Endodermal cell (in vitro differentiated cells): ENCODE data around the gene KRTAP5-8. TPM values are rescaled to one million over a fixed set of nuclear protein-coding genes. Genes with fewer than 3 reads are reported as not detected.
"Not testable (repeated sequence)": the region's sequence is repeated elsewhere in the genome, so short reads cannot be mapped to it uniquely, and the experiment has no call there.

Experiments used
- DNase-seq: peaks from one replicate; pipeline ENCODE4 v3.0.0-alpha.2; 2017
- H3K27ac ChIP-seq: 2 replicates; pipeline ENCODE4 v1.5.1; 2013; ENCODE audit warnings: mild to moderate bottlenecking, low read depth, low read length, moderate library complexity
- H3K27me3 ChIP-seq: 2 replicates; pipeline ENCODE4 v1.6.1; 2013; ENCODE audit warnings: mild to moderate bottlenecking, low read length, moderate library complexity; ENCODE audit not compliant: insufficient read depth, control insufficient read depth, poor library complexity, severe bottlenecking
- H3K36me3 ChIP-seq: 2 replicates; pipeline ENCODE4 v1.7.0; 2013; ENCODE audit warnings: mild to moderate bottlenecking, low read length, moderate library complexity; ENCODE audit not compliant: control insufficient read depth, insufficient read depth
- H3K4me1 ChIP-seq: one replicate; pipeline ENCODE4 v1.7.0; 2013; ENCODE audit warnings: low read length; ENCODE audit not compliant: control insufficient read depth, insufficient read depth
- H3K4me3 ChIP-seq: 2 replicates; pipeline ENCODE4 v1.5.1; 2013; ENCODE audit warnings: mild to moderate bottlenecking, low read length, moderate library complexity
- H3K9ac ChIP-seq: 2 replicates; pipeline ENCODE4 v1.6.1; 2013; ENCODE audit warnings: mild to moderate bottlenecking, low read length, moderate library complexity; ENCODE audit not compliant: poor library complexity, severe bottlenecking; ENCODE audit errors: extremely low read depth
- H3K9me3 ChIP-seq: 2 replicates; pipeline ENCODE4 v1.6.1; 2013; ENCODE audit warnings: mild to moderate bottlenecking, low read length, moderate library complexity; ENCODE audit not compliant: control insufficient read depth
- H3K27ac Mint-ChIP-seq: 2 replicates; pipeline ENCODE4 v1.8.0; 2020; ENCODE audit warnings: mixed read lengths
- H3K27me3 Mint-ChIP-seq: 2 replicates; pipeline ENCODE4 v1.8.0; 2021; ENCODE audit warnings: mild to moderate bottlenecking, mixed read lengths; ENCODE audit not compliant: insufficient read depth
- H3K36me3 Mint-ChIP-seq: 2 replicates; pipeline ENCODE4 v1.8.0; 2020; ENCODE audit warnings: low read depth, mixed read lengths
- H3K4me1 Mint-ChIP-seq: 2 replicates; pipeline ENCODE4 v1.8.0; 2020; ENCODE audit warnings: mixed read lengths
- H3K4me3 Mint-ChIP-seq: 2 replicates; pipeline ENCODE4 v1.8.0; 2020; ENCODE audit warnings: mild to moderate bottlenecking, moderate library complexity, mixed read lengths
- H3K9me3 Mint-ChIP-seq: 2 replicates; pipeline ENCODE4 v1.8.0; 2020; ENCODE audit warnings: mild to moderate bottlenecking, mixed read lengths
- WGBS, 2 experiments: methylation state at CpG; one replicate each; pipeline versions ENCODE4 v1.1.5 to v1.1.7; 2013; ENCODE audit warnings: missing lambda C conversion rate in 2 of 2, mixed read lengths in 1 of 2; ENCODE audit not compliant: insufficient coverage in 1 of 2, insufficient read length in 1 of 2; 5-methylcytosine and 5-hydroxymethylcytosine counted together
- total RNA-seq, 2 donors: library from RNA; stranded (reverse); fragmentation: NEBNext Ultra II Directional in 1 of 2; extraction: Animal tissue kit (Norgen Biotek cat#: 25700) in 1 of 2; gene quantifications; 2 replicates in 1 of 2; 3 replicates in 1 of 2; pipeline ENCODE4 v1.2.1, GENCODE V29; 2021
- TF ChIP-seq, protein P1 (sequence below): fragments of 200-600 bp; sonication (generic); conservative IDR thresholded peaks from 2 replicates; pipeline ENCODE4 v1.5.0; 2021; ENCODE audit warnings: antibody characterized with exemption, mild to moderate bottlenecking

KRTAP5-8 gene
- total RNA-seq, 2 donors from 2014 or later, result not detected

DNA sequence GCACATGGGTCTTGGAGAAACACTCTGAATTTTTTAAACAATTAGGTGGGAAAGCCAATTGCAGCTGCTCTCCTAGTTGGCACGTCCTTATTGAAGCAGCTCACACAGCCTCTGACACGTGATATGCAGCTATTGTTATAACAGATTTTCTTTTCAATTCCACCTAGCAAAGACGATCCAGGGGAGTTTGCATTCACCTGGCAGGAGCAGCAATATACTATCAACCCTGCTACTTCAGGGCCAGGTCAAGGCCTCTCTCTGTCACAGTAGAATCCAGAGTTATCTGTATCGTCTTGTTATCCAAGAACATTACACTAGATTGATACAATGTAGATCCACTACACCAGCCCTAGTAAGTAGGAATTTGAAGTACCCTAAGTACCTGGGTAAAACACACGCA, 36.6 kb downstream of the KRTAP5-8 start:
- no peaks in the 10 kb centered on the region for H3K4me1 ChIP-seq
- Mint-ChIP-seq H3K4me3 (no peak overlapping the region), H3K36me3 (no peaks in the 10 kb centered on the region), H3K27ac (no peak overlapping the region), H3K9me3 (no peaks in the 10 kb centered on the region), H3K27me3 (peaks cover 4% of the 10 kb centered on the region), H3K4me1 (peaks cover 9% of the 10 kb centered on the region)
- no peak overlapping the region for H3K4me3 ChIP-seq
- 75 to 85% methylated on average over 4 to 5 of the region's 5 CpGs for WGBS, 2 experiments
- H3K27ac ChIP-seq, result no peak overlapping the region
- no peak overlapping the region for H3K9ac ChIP-seq
- TF ChIP-seq, protein P1, sequence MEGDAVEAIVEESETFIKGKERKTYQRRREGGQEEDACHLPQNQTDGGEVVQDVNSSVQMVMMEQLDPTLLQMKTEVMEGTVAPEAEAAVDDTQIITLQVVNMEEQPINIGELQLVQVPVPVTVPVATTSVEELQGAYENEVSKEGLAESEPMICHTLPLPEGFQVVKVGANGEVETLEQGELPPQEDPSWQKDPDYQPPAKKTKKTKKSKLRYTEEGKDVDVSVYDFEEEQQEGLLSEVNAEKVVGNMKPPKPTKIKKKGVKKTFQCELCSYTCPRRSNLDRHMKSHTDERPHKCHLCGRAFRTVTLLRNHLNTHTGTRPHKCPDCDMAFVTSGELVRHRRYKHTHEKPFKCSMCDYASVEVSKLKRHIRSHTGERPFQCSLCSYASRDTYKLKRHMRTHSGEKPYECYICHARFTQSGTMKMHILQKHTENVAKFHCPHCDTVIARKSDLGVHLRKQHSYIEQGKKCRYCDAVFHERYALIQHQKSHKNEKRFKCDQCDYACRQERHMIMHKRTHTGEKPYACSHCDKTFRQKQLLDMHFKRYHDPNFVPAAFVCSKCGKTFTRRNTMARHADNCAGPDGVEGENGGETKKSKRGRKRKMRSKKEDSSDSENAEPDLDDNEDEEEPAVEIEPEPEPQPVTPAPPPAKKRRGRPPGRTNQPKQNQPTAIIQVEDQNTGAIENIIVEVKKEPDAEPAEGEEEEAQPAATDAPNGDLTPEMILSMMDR, result no peak
- no peaks in the 10 kb centered on the region for H3K36me3 ChIP-seq
- no peaks in the 10 kb centered on the region for H3K27me3 ChIP-seq
- H3K9me3 ChIP-seq, result no peaks in the 10 kb centered on the region
- no peak for DNase-seq

DNA sequence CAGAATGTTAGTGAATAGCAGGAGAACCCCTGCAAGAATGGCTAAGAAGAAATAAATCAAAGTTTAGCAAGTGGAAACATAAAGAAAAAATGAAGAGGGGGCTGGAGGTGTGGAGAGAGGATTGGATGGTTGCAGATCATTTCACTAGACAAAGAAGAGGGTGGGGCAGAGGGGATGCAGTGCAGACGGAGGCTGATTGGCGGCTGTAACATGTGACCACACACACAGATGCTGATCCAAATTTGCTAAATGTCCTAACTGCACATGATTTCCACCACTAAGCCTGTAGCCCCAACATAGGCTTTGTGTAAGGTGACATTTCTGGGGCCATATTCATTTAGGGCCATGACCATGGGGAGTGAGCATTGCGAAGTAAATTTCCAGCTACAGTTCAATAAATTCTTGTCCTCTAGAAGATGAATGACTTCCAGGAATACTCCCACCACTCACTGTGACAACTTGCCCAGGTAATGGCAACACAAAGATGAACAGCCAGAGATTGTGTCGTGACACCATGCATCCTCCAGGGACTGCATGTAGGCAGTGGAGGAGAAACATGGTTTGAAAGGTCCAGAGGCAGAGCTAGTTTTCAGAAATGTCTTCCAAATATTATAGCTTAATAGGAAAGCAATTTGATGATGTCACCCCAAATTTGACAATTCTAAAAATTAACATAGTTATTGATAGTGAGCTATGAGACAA, 38.0 kb downstream of the KRTAP5-8 start:
- H3K9me3 ChIP-seq, result no peaks in the 10 kb centered on the region
- Mint-ChIP-seq H3K4me1 (peaks cover 14% of the 10 kb centered on the region), H3K36me3 (no peaks in the 10 kb centered on the region), H3K27ac (no peak overlapping the region), H3K4me3 (no peak overlapping the region), H3K27me3 (peaks cover 9% of the 10 kb centered on the region), H3K9me3 (no peaks in the 10 kb centered on the region)
- no peaks in the 10 kb centered on the region for H3K4me1 ChIP-seq
- H3K27ac ChIP-seq, result no peak overlapping the region
- TF ChIP-seq, protein P1, result no peak
- DNase-seq, result no peak
- no peaks in the 10 kb centered on the region for H3K36me3 ChIP-seq
- no peak overlapping the region for H3K4me3 ChIP-seq
- H3K27me3 ChIP-seq, result no peaks in the 10 kb centered on the region
- WGBS, 2 experiments, result 100% methylated on average over 2 to 4 of the region's 4 CpGs
- no peak overlapping the region for H3K9ac ChIP-seq

DNA sequence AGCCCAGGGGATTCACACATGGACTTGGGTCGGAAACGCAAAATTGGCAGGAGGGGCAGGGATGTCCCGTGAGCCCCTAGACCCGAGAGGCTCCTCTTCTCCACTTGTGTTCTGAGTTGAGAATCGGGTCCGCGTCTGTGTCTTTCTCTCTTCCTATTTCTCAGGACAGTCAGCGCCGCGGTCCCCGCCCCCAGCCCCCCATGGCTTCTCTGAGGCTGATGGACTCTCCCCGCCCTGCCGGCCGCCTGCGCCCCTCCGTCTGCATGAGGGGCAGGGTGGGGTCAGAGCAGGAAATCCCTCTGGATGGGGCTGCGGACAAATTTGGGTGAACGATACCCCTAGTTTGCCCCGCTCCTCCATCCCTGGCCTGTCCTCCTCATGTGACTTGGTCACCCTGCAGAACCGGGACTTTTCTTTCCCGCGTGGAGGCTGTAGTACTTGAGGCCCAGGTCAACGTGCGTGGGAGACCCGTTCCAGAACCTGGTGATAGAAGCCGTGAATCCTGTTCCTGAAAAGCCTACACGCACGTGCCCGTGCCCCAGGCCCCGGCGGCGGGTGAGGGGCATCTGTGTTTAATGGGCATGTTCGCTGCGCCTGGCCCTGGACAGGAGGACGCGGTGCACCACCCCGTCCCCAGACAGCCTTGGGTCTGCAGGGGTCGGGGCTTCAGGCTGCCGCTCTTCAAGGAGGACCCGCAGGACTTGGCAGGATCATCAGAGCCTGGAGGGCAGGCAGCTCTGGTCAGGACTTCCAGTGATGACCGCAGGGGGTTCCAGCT, 39.1 kb downstream of the KRTAP5-8 start:
- H3K4me1 Mint-ChIP-seq, result peaks cover 17% of the 10 kb centered on the region
- not testable (repeated sequence) for H3K27ac ChIP-seq, H3K4me3 Mint-ChIP-seq, H3K9ac ChIP-seq, H3K9me3 Mint-ChIP-seq, H3K27ac Mint-ChIP-seq, H3K27me3 ChIP-seq, DNase-seq, H3K36me3 Mint-ChIP-seq, H3K36me3 ChIP-seq, H3K9me3 ChIP-seq, H3K4me3 ChIP-seq, H3K4me1 ChIP-seq
- WGBS, 2 experiments, result 94 to 95% methylated on average over 26 to 34 of the region's 41 CpGs
- H3K27me3 Mint-ChIP-seq, result peaks cover 17% of the 10 kb centered on the region
